Fibroblast of the aortic adventitia (primary cell): ENCODE measurements around the gene PLPP3. TPM values are rescaled to one million over a fixed set of nuclear protein-coding genes. Genes with fewer than 3 reads are reported as not detected.

ENCODE experiments used
- DNase-seq: peaks from one replicate; pipeline ENCODE4 v3.0.0-alpha.2; 2010; ENCODE audit warnings: low read depth
- H3K4me3 ChIP-seq: 2 replicates; pipeline ENCODE4 v1.5.1; 2011; ENCODE audit warnings: low read depth, mild to moderate bottlenecking, control low read depth, low read length, moderate library complexity
- total RNA-seq: library from RNA; depleted of rRNA; stranded (reverse); fragments of >200 nt; gene quantifications from 2 replicates; pipeline ENCODE4 v1.2.3, GENCODE V29; 2012; ENCODE audit warnings: low replicate concordance
- TF ChIP-seq, protein P1 (sequence below): IDR thresholded peaks from 2 replicates; pipeline ENCODE4 v1.5.1; 2011; ENCODE audit warnings: mild to moderate bottlenecking, low read length, control low read depth, inconsistent platforms; ENCODE audit not compliant: insufficient read depth

PLPP3 gene
- total RNA-seq, 1 donor = 270 TPM

- DNase-seq = no peak
- H3K4me3 ChIP-seq = no peak overlapping the region
- TF ChIP-seq, protein P1, sequence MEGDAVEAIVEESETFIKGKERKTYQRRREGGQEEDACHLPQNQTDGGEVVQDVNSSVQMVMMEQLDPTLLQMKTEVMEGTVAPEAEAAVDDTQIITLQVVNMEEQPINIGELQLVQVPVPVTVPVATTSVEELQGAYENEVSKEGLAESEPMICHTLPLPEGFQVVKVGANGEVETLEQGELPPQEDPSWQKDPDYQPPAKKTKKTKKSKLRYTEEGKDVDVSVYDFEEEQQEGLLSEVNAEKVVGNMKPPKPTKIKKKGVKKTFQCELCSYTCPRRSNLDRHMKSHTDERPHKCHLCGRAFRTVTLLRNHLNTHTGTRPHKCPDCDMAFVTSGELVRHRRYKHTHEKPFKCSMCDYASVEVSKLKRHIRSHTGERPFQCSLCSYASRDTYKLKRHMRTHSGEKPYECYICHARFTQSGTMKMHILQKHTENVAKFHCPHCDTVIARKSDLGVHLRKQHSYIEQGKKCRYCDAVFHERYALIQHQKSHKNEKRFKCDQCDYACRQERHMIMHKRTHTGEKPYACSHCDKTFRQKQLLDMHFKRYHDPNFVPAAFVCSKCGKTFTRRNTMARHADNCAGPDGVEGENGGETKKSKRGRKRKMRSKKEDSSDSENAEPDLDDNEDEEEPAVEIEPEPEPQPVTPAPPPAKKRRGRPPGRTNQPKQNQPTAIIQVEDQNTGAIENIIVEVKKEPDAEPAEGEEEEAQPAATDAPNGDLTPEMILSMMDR = no peak
Measured at GRCh38 chr1:56591909-56592308, 12.5 kb upstream of the PLPP3 start.

- TF ChIP-seq, protein P1 = no peak
- DNase-seq = peak; percentile 76
- no peak overlapping the region for H3K4me3 ChIP-seq
Measured at GRCh38 chr1:56590520-56591011, 11.2 kb upstream of the PLPP3 start.

GRCh38 chr1:56589369-56589768 is 10.0 kb upstream of the PLPP3 start:
- no peak overlapping the region for H3K4me3 ChIP-seq
- DNase-seq = no peak
- TF ChIP-seq, protein P1 = no peak

DNA sequence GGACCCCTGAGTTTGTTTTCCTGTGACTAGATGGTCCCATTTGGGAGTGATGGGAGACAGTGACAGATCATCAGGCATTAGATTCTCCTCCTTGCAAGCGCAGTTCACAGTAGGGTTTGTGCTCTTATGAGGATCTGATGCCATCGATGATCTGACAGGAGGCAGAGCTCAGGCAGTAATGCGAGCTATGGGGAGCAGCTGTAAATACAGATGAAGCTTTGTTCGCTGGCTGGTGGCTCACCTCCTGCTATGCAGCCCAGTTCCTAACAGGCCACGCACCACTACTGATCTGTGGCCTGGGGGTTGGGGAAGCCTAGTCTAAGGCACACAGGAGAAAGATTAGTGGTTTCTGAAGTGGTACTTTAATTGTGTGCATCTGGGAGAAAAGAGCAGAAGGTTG is 7.1 kb upstream of the PLPP3 start:
- DNase-seq = no peak

GRCh38 chr1:56585985-56586384 is 6.6 kb upstream of the PLPP3 start:
- TF ChIP-seq, protein P1 = no peak
- DNase-seq = no peak
- H3K4me3 ChIP-seq = no peak overlapping the region

More for the DNA sequence above, 7.1 kb upstream of the PLPP3 start:
- H3K4me3 ChIP-seq = no peak overlapping the region
- TF ChIP-seq, protein P1 = no peak

DNA sequence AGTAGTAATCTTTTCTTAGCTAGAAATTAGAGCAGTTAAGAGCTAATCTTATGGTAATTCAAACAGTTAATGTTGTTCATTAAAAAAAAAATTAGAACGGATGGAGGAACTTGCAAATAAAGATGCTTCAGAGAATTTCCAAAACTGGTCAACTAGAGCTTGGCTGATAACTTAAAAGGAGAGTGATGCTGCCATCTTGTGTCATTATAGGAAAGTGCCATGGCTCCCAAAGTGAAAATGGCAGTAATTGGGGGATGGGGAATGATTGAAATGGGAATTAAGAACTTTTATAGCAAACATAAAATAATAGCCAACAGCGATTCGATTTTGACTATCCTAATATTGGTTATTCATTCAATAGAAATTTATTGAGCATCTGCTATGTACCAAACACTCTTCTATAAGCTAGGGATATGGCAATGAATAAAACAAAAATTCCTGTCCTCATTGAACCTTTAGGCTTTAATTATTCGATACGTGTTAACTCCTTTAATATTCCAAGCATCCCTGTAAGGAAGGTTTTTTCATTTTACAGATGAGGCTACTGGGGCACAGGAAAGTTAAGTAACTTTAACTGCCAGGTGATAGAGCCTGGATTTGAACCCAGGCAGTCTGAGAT is 5.7 kb upstream of the PLPP3 start:
- DNase-seq = peak; percentile 88
- no peak overlapping the region for H3K4me3 ChIP-seq
- TF ChIP-seq, protein P1 = peak; percentile 84
